Astrocyte (in vitro differentiated cells and primary cell): Measurements from ENCODE around the gene PEBP1. TPM values are rescaled to one million over a fixed set of nuclear protein-coding genes. Genes with fewer than 3 reads are reported as not detected.

Experiments used
- DNase-seq: peaks from one replicate; pipeline ENCODE4 v3.0.0-alpha.2; 2010; ENCODE audit warnings: low read depth
- FAIRE-seq: peaks from 2 replicates; lab custom pipeline; 2011; peaks lifted over from hg19 to GRCh38; lab: Jason Lieb, UNC
- H2AFZ ChIP-seq: 2 replicates; pipeline ENCODE4 v1.6.0; 2012; ENCODE audit warnings: low read depth, low read length, inconsistent platforms
- H3K27ac ChIP-seq: 2 replicates; pipeline ENCODE4 v1.5.1; 2011; ENCODE audit warnings: low read depth, low read length, inconsistent platforms
- H3K27me3 ChIP-seq: 2 replicates; pipeline ENCODE4 v1.6.0; 2011; ENCODE audit warnings: low read length, inconsistent platforms; ENCODE audit not compliant: insufficient read depth
- H3K36me3 ChIP-seq: 2 replicates; pipeline ENCODE4 v1.5.1; 2011; ENCODE audit warnings: low read length, inconsistent platforms; ENCODE audit not compliant: insufficient read depth
- H3K4me1 ChIP-seq: 2 replicates; pipeline ENCODE4 v1.5.1; 2011; ENCODE audit warnings: low read length, inconsistent platforms; ENCODE audit not compliant: insufficient read depth
- H3K4me2 ChIP-seq: 2 replicates; pipeline ENCODE4 v1.6.0; 2012; ENCODE audit warnings: low read length, inconsistent platforms
- H3K4me3 ChIP-seq: 2 replicates; pipeline ENCODE4 v1.5.1; 2011; ENCODE audit warnings: low read depth, mild to moderate bottlenecking, low read length, inconsistent platforms; ENCODE audit not compliant: insufficient read depth
- H3K79me2 ChIP-seq: 2 replicates; pipeline ENCODE4 v1.6.0; 2012; ENCODE audit warnings: mild to moderate bottlenecking, low read length, inconsistent platforms; ENCODE audit not compliant: insufficient read depth
- H3K9ac ChIP-seq: 2 replicates; pipeline ENCODE4 v1.6.0; 2012; ENCODE audit warnings: mild to moderate bottlenecking, low read length, inconsistent platforms
- H3K9me3 ChIP-seq: 2 replicates; pipeline ENCODE4 v1.5.1; 2012; ENCODE audit warnings: low read depth, mild to moderate bottlenecking, low read length, inconsistent platforms; ENCODE audit not compliant: insufficient read depth
- H4K20me1 ChIP-seq: 2 replicates; pipeline ENCODE4 v1.6.0; 2012; ENCODE audit warnings: low read length, inconsistent platforms; ENCODE audit not compliant: insufficient read depth
- H3K27ac Mint-ChIP-seq: one replicate; pipeline ENCODE4 v1.8.0; 2021; ENCODE audit warnings: mild to moderate bottlenecking, mixed read lengths; ENCODE audit not compliant: unreplicated experiment
- H3K27me3 Mint-ChIP-seq: one replicate; pipeline ENCODE4 v1.8.0; 2021; ENCODE audit warnings: low read depth, mixed read lengths; ENCODE audit not compliant: unreplicated experiment
- H3K36me3 Mint-ChIP-seq: one replicate; pipeline ENCODE4 v1.8.0; 2021; ENCODE audit warnings: low read depth, mixed read lengths; ENCODE audit not compliant: unreplicated experiment
- H3K4me1 Mint-ChIP-seq: one replicate; pipeline ENCODE4 v1.8.0; 2021; ENCODE audit warnings: low read depth, mixed read lengths; ENCODE audit not compliant: unreplicated experiment
- H3K4me3 Mint-ChIP-seq: one replicate; pipeline ENCODE4 v1.8.0; 2021; ENCODE audit warnings: mild to moderate bottlenecking, moderate library complexity, mixed read lengths; ENCODE audit not compliant: unreplicated experiment
- H3K9me3 Mint-ChIP-seq: one replicate; pipeline ENCODE4 v1.8.0; 2021; ENCODE audit warnings: mild to moderate bottlenecking, mixed read lengths; ENCODE audit not compliant: unreplicated experiment
- CTCF ChIP-seq: IDR thresholded peaks from 2 replicates; pipeline ENCODE4 v1.5.1; 2011; ENCODE audit warnings: low read depth, mild to moderate bottlenecking, inconsistent platforms, low read length, moderate library complexity; ENCODE audit not compliant: insufficient read depth
- EZH2 ChIP-seq: IDR thresholded peaks from 2 replicates; pipeline ENCODE4 v1.6.1; 2012; ENCODE audit warnings: mild to moderate bottlenecking, low read length, inconsistent platforms; ENCODE audit not compliant: insufficient read depth
- total RNA-seq: library from RNA; stranded (reverse); gene quantifications from 2 replicates; pipeline ENCODE4 v1.2.1, GENCODE V29; 2021

Gene PEBP1
- total RNA-seq, 1 donor from 2014 or later, result 160 TPM

- no peak for TF ChIP-seq EZH2
- TF ChIP-seq CTCF, result no peak
- Mint-ChIP-seq H3K4me3 (no peak overlapping the region), H3K27me3 (no peaks in the 10 kb centered on the region), H3K9me3 (no peaks in the 10 kb centered on the region), H3K27ac (no peak overlapping the region), H3K4me1 (no peaks in the 10 kb centered on the region), H3K36me3 (peaks cover 13% of the 10 kb centered on the region)
- no peak for DNase-seq
- Histone ChIP-seq H3K36me3 (peaks cover 29% of the 10 kb centered on the region), H3K9me3 (no peaks in the 10 kb centered on the region), H3K4me2 (no peak overlapping the region), H4K20me1 (peaks cover 3% of the 10 kb centered on the region), H3K27ac (no peak overlapping the region), H3K27me3 (no peaks in the 10 kb centered on the region), H3K9ac (no peak overlapping the region), H2AFZ (no peak overlapping the region), H3K4me3 (no peak overlapping the region), H3K4me1 (no peaks in the 10 kb centered on the region), H3K79me2 (no peaks in the 10 kb centered on the region)
- FAIRE-seq, result no peak
These were observed 12.4 kb downstream of the PEBP1 start for GRCh38 chr12:118148287-118148686.

- H3K27ac Mint-ChIP-seq, result no peak overlapping the region
- H3K4me3 ChIP-seq, result no peak overlapping the region
- no peaks in the 10 kb centered on the region for H3K27me3 Mint-ChIP-seq
These were observed 14.7 kb downstream of the PEBP1 start for GRCh38 chr12:118150625-118151024.

More at GRCh38 chr12:118150625-118151024, 14.7 kb downstream of the PEBP1 start:
- H3K27ac ChIP-seq, result no peak overlapping the region
- H3K4me1 Mint-ChIP-seq, result no peaks in the 10 kb centered on the region
- no peaks in the 10 kb centered on the region for H3K4me1 ChIP-seq
- H2AFZ ChIP-seq, result no peak overlapping the region
- H3K4me3 Mint-ChIP-seq, result no peak overlapping the region
- H3K36me3 ChIP-seq, result peaks cover 19% of the 10 kb centered on the region
- H3K79me2 ChIP-seq, result no peaks in the 10 kb centered on the region
- H3K4me2 ChIP-seq, result no peak overlapping the region
- no peak overlapping the region for H3K9ac ChIP-seq
- no peaks in the 10 kb centered on the region for H4K20me1 ChIP-seq
- FAIRE-seq, result no peak
- H3K9me3 ChIP-seq, result no peaks in the 10 kb centered on the region
- no peaks in the 10 kb centered on the region for H3K27me3 ChIP-seq
- H3K36me3 Mint-ChIP-seq, result peaks cover 5% of the 10 kb centered on the region
- H3K9me3 Mint-ChIP-seq, result no peaks in the 10 kb centered on the region
- DNase-seq, result no peak
- no peak for TF ChIP-seq CTCF
- no peak for TF ChIP-seq EZH2
